HepG2 (cell line): ENCODE measurements around the gene MT1A. TPM values are rescaled to one million over a fixed set of nuclear protein-coding genes. Genes with fewer than 3 reads are reported as not detected.
A peak's percentile ranks its signal among the peaks of the same experiment; 100 is the strongest.

Experiments
- AKAP8 ChIP-seq: sonication (generic); formaldehyde crosslinking; IDR thresholded peaks from 2 replicates; pipeline ENCODE4 v1.5.1; 2020; ENCODE audit warnings: mild to moderate bottlenecking, missing genetic modification reagents
- ATF1 ChIP-seq: IDR thresholded peaks from 2 replicates; pipeline ENCODE4 v1.6.1; 2016; ENCODE audit warnings: mild to moderate bottlenecking, control low read depth
- CEBPG ChIP-seq: IDR thresholded peaks from 2 replicates; pipeline ENCODE4 v1.6.1; 2016
- EZH2 ChIP-seq: conservative IDR thresholded peaks from 2 replicates; pipeline ENCODE4 v1.6.1; 2012; ENCODE audit warnings: mild to moderate bottlenecking, low read depth, low read length, moderate library complexity
- FUBP1 ChIP-seq: sonication (generic); formaldehyde crosslinking; IDR thresholded peaks from 2 replicates; pipeline ENCODE4 v1.5.1; 2020; ENCODE audit warnings: missing genetic modification reagents, mild to moderate bottlenecking, borderline replicate concordance
- GTF2F1 ChIP-seq: fragments of 150-350 bp; IDR thresholded peaks from 2 replicates; pipeline ENCODE4 v1.6.1; 2014; ENCODE audit warnings: low read length
- MEIS1 ChIP-seq: sonication (generic); formaldehyde crosslinking; IDR thresholded peaks from 2 replicates; pipeline ENCODE4 v1.9.0; 2021; ENCODE audit warnings: mild to moderate bottlenecking, missing genetic modification reagents, moderate library complexity, borderline replicate concordance
- REL ChIP-seq: sonication (generic); formaldehyde crosslinking; conservative IDR thresholded peaks from 2 replicates; pipeline ENCODE4 v1.8.0; 2022; ENCODE audit warnings: mild to moderate bottlenecking, missing genetic modification reagents, moderate library complexity
- RXRB ChIP-seq: IDR thresholded peaks from 2 replicates; pipeline ENCODE4 v1.6.1; 2016; ENCODE audit warnings: borderline replicate concordance, missing genetic modification reagents, missing compliant biosample characterization
- TRIM24 ChIP-seq: sonication (generic); formaldehyde crosslinking; IDR thresholded peaks from 2 replicates; pipeline ENCODE4 v1.8.0; 2022; ENCODE audit warnings: mild to moderate bottlenecking, missing genetic modification reagents
- XRCC5 ChIP-seq: fragments of 200-400 bp; formaldehyde crosslinking; optimal IDR thresholded peaks from 2 replicates; pipeline ENCODE3; 2017; ENCODE audit warnings: mild to moderate bottlenecking, low read length
- ZBTB8A ChIP-seq: sonication (generic); formaldehyde crosslinking; IDR thresholded peaks from 2 replicates; pipeline ENCODE4 v1.4.0; 2020; ENCODE audit warnings: mild to moderate bottlenecking, low read depth, missing genetic modification reagents, borderline replicate concordance
- ZNF263 ChIP-seq: sonication (generic); formaldehyde crosslinking; IDR thresholded peaks from 2 replicates; pipeline ENCODE4 v1.4.0; 2020; ENCODE audit warnings: missing genetic modification reagents
- ZNF580 ChIP-seq: IDR thresholded peaks from 2 replicates; pipeline ENCODE4 v1.6.1; 2016; ENCODE audit warnings: low read depth, borderline replicate concordance
- ZSCAN5A ChIP-seq: sonication (generic); formaldehyde crosslinking; IDR thresholded peaks from 2 replicates; pipeline ENCODE4 v1.8.0; 2022; ENCODE audit warnings: mild to moderate bottlenecking, missing genetic modification reagents, borderline replicate concordance
- polyA plus RNA-seq, 8 experiments: library from polyadenylated mRNA; depleted of rRNA in 3 of 8; stranded (reverse) in 7 of 8; unstranded in 1 of 8; fragments of >200 nt; fragmentation: Illumina TruSeq in 4 of 8; extraction: Trizol in 4 of 8; gene quantifications; 2 replicates each; pipeline versions ENCODE4 v1.2.1 to v1.2.3, GENCODE V29; 2011 to 2016; ENCODE audit warnings: low read depth in 4 of 8, missing spikeins in 1 of 8, mixed read lengths in 1 of 8; ENCODE audit not compliant: insufficient read depth in 1 of 8
- total RNA-seq, 5 experiments: library from RNA; depleted of rRNA; stranded (reverse); fragments of >200 nt; fragmentation: Illumina TruSeq; extraction: Trizol; gene quantifications; 2 replicates each; pipeline ENCODE4 v1.2.3, GENCODE V29; 2016; ENCODE audit warnings: low read depth in 1 of 5
- TF ChIP-seq, protein P1 (sequence below): sonication (generic); formaldehyde crosslinking; conservative IDR thresholded peaks from 2 replicates; pipeline ENCODE4 v1.4.0; 2020; ENCODE audit warnings: mild to moderate bottlenecking, missing genetic modification reagents, moderate library complexity
- TF ChIP-seq, protein P2 (sequence below): sonication (generic); formaldehyde crosslinking; IDR thresholded peaks from 2 replicates; pipeline ENCODE4 v1.4.0; 2020; ENCODE audit warnings: missing genetic modification reagents, borderline replicate concordance

MT1A gene
- total and polyA plus RNA-seq, 2 of the 13 experiments (the other 11 are each of a cell fraction or from before 2014, with no cell fraction given): 8.3 to 10.4 TPM

DNA sequence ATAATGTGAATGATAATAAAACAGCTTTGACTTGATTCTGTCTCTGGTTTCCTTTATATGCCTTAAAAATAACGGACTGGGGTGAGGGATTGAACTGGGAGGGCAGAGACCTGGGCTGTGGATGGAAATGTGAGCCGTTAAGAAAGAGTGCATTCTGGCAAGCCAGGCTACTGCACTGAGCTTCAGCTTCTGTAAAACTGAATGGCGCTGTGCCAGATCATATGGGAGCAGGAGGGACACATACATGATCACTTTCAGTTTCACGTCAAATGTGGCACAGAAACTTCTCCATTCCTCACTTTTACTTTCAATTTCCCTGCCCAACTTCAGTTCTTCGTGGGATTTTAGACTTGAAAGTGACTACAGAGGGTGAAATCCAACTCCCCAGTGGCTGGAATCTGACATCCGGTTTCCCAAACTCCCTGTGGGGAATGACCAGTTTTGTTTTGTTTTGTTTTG, 29.0 kb upstream of the MT1A start (continued):
- TF ChIP-seq EZH2 (no peak), AKAP8 (no peak), TRIM24 (CRISPR knock-in tag) (0 out of 2 replicates have a peak, but pooled peaks have one; percentile 3), ATF1 (no peak), ZNF263 (CRISPR knock-in tag) (no peak), FUBP1 (CRISPR knock-in tag) (0 out of 2 replicates have a peak, but pooled peaks have one; percentile 39), ZBTB8A (CRISPR knock-in tag) (no peak), ZSCAN5A (CRISPR knock-in tag) (no peak), CEBPG (no peak), REL (CRISPR knock-in tag) (0 out of 2 replicates have a peak, but pooled peaks have one; percentile 19), ZNF580 (CRISPR knock-in tag) (0 out of 2 replicates have a peak, but pooled peaks have one; percentile 38), GTF2F1 (no peak), MEIS1 (CRISPR knock-in tag) (0 out of 2 replicates have a peak, but pooled peaks have one; percentile 13), XRCC5 (no peak), RXRB (CRISPR knock-in tag) (peak; percentile 34)
- TF ChIP-seq, protein P1, sequence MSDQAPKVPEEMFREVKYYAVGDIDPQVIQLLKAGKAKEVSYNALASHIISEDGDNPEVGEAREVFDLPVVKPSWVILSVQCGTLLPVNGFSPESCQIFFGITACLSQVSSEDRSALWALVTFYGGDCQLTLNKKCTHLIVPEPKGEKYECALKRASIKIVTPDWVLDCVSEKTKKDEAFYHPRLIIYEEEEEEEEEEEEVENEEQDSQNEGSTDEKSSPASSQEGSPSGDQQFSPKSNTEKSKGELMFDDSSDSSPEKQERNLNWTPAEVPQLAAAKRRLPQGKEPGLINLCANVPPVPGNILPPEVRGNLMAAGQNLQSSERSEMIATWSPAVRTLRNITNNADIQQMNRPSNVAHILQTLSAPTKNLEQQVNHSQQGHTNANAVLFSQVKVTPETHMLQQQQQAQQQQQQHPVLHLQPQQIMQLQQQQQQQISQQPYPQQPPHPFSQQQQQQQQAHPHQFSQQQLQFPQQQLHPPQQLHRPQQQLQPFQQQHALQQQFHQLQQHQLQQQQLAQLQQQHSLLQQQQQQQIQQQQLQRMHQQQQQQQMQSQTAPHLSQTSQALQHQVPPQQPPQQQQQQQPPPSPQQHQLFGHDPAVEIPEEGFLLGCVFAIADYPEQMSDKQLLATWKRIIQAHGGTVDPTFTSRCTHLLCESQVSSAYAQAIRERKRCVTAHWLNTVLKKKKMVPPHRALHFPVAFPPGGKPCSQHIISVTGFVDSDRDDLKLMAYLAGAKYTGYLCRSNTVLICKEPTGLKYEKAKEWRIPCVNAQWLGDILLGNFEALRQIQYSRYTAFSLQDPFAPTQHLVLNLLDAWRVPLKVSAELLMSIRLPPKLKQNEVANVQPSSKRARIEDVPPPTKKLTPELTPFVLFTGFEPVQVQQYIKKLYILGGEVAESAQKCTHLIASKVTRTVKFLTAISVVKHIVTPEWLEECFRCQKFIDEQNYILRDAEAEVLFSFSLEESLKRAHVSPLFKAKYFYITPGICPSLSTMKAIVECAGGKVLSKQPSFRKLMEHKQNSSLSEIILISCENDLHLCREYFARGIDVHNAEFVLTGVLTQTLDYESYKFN (CRISPR knock-in tag): no peak
- TF ChIP-seq, protein P2, sequence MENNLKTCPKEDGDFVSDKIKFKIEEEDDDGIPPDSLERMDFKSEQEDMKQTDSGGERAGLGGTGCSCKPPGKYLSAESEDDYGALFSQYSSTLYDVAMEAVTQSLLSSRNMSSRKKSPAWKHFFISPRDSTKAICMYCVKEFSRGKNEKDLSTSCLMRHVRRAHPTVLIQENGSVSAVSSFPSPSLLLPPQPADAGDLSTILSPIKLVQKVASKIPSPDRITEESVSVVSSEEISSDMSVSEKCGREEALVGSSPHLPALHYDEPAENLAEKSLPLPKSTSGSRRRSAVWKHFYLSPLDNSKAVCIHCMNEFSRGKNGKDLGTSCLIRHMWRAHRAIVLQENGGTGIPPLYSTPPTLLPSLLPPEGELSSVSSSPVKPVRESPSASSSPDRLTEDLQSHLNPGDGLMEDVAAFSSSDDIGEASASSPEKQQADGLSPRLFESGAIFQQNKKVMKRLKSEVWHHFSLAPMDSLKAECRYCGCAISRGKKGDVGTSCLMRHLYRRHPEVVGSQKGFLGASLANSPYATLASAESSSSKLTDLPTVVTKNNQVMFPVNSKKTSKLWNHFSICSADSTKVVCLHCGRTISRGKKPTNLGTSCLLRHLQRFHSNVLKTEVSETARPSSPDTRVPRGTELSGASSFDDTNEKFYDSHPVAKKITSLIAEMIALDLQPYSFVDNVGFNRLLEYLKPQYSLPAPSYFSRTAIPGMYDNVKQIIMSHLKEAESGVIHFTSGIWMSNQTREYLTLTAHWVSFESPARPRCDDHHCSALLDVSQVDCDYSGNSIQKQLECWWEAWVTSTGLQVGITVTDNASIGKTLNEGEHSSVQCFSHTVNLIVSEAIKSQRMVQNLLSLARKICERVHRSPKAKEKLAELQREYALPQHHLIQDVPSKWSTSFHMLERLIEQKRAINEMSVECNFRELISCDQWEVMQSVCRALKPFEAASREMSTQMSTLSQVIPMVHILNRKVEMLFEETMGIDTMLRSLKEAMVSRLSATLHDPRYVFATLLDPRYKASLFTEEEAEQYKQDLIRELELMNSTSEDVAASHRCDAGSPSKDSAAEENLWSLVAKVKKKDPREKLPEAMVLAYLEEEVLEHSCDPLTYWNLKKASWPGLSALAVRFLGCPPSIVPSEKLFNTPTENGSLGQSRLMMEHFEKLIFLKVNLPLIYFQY: no peak
